NCI-H2171 treated with DMSO at 0.1 percent for 48 hours (cell line): Measurements from ENCODE around the gene SLC35B1.
"Not testable (repeated sequence)": the region's sequence is repeated elsewhere in the genome, so short reads cannot be mapped to it uniquely, and the experiment has no call there.

ENCODE experiments used
- DNase-seq: peaks from one replicate; lab custom pipeline; 2025; lab: John Stamatoyannopoulos, UW

Gene SLC35B1

DNA sequence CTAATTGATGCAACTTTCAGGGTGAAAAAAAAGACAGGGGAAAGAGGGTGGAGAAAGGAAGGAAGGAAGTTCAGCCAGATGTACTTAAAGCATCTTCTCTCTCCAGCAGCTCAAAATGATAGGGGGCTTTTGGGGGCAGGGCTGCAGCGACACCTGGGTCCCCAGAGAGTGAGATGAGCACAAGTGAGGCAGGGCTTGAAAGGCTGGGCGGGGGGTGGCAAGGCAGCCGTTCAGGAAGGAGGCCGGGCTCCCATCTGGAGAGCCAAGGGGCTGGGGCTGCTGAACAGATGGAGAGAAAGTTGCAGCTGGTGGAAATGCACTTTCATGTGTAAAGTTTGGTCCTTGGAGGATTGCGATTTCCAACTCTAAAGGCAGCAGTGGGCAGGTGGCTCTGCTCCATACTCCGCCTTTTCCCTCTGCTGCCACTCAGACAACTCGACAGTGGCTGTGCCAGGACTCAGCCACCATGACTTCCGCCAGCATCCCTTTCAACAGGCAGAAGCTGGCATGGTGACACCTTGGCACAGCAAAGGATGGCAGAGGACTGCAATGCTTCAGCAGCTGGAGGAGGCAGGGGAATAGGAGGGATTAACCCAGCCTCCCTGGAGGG lies 7.7 kb downstream of the SLC35B1 start:
- peak; percentile 97 for DNase-seq

DNA sequence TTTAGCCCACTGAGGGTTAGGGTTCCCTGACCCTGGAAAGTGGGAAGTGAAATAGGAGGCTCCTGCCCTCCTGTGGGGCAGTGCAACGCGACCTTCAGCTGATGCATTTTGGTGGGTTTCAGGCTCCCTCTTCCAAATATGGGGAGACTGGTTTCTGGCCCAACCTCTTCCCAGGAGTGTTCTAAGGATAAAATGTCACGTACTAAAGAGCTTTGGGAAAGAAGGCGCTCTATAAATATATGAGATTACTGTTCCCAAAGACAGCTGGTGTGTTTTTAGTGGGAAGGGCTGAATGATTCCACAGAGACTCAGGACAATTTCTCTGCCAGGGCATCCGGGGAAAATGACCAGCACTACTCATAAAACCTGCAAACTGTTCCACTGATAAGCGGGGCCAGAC lies 9.8 kb downstream of the SLC35B1 start:
- no peak for DNase-seq

DNA sequence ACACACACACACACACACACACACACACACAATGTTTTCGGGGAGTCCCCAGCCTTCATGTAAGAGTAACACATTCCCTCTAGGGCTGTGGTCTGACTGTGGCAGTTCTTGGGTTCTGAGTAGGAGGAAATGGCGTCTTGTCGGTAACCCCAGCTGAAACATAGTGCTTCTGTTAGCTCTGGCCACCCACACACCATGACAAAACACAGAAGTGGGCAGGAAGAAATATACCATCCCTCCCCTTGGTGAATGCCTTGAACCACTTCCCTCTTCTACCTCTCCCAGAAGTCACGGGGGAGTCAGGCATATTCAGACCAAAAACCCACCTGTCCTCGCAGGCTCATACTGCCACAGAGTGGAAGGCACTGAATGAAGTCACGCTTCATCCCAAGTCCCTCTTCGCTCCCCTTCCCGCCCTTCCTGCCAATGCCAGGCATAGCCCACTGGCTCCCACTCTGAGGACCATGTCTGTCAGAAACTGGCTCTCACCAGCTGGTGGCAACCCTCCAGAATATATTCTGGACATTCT lies 11.5 kb downstream of the SLC35B1 start:
- DNase-seq: no peak

DNA sequence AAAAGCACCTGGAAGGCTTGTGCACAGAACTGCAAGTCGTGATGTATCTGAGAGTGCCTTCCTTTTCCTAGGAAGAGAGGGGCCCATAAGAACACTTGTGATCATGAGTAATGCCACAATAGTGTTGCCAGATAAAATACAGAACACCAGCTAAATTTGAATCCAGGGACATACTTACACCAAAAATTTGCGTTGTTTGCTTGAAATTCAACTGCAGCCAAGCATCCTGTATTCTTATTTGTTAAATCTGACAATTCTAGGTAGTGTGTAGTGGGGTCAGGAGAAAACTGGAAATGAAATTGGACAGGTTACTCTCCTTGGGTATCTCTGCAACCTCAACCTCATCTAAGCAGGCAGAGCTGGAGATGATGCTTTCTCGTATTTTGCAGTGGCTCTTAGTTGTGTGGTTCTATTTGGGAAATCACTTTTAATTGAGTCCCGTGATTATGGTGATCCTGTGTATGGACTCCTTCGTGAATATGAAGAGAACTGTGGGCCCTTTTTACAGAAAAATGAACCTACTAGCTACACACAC lies 12.0 kb downstream of the SLC35B1 start:
- DNase-seq: no peak

DNA sequence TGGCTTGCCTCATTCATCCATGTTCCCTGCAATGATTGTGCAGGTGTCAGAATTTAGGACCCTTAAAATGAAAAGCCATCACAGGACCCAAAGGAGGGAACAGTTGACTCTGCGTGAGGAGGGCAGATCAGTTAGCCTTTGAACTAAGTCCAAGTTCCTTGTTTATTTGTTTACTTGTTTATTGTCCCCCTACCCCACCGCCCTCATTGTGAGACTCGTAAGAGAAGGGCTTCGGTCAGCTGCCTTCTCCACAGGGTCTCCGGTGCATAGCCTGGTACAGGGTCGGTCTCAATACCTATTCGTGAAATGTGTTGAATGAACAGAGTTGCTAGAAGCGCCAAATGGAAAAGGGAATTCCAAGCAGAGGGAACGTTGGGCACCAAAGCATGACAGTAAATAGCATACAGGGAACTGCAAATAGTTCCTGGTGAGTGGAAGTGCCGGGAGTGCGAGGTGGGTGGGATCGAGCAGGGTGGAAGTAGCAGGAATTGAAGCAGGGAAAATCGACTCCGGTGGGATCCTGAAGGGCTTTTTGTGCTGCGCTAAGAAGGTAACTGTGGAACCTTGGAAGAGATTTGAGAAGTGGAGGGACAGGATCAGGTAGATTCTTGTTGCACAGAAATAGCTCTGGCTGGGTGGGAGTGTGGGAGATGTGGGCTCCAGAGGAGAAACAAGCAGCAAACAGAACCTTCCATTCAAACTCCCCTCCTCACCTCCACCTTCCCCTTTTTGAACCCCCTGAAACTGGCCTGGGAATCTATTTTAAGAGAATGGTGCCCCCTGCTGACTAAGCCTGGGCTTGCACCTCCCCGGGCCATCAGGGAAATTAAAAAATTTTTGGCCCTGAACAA lies 12.7 kb downstream of the SLC35B1 start:
- peak; percentile 55 for DNase-seq

DNA sequence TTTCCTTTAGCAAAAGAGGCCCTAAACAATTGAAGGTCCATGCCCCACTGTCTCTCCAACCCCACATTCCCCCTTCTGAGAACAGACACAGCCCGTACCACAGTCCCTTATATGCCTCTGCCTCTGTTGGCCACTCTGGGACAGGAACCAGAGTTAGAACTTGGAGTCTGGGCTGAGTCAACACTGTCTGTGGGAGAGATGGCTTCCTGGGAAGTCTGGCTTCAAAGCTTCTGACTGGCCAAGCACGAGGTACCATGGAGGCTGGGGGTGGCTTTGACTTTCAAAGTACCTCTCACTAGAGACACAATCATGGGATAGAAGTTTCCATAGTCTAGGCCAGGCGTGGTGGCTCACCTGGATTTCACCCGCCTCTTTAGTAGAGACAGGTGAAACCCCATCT lies 15.0 kb downstream of the SLC35B1 start:
- DNase-seq: no peak

DNA sequence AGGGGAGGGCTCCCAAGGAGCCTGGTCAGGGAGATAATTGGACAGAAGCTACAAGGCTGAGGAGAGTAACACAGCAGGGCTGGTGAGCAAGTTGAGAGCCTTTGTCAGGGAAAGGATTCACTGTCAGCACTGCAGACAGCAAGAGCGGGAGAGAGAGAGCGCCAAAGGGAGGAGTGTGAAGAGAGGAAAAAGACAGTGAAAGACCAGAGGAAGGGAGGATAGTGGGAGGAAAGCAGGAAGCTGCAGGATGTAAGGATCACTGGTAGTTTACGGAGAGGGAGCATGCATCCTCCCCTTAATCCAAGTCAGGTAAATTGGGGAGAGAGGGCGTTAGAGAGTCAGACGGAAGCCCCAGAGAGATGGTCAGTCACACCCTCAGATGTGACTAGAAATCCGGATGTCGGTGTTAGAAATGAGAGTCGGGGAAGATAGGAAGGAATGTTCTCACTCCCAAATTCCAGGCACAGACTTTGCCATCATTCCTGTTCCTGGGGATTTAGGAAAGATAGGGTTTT lies 16.0 kb downstream of the SLC35B1 start:
- no peak for DNase-seq

DNA sequence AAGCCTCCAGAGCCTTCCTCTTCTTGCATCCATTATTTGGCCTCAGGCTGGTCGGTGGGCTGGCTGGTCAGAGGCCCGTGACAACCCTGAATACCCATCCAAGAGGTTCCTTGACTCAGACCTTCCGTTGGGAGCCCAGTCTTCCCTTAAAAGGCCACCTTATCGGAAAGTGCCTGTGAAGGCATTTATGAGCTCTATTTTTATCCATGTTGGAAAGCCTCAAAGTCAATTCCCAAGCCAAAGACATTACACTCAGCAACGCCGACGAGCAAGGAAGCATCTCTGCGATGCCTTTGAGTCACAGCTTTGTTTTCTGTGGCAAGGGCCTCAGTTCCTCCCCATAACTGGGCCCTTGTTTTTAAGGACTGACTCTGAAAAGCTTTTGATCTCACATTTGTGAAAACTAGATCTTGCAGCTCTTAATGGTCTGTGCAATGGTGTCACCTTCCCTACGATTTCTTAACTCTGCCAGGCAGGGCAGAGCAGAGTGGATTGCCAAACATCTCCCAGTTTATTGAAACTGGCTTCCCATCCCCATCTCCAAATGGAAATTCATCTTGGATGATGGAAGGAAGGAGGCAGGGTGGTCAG lies 16.6 kb downstream of the SLC35B1 start:
- no peak for DNase-seq

DNA sequence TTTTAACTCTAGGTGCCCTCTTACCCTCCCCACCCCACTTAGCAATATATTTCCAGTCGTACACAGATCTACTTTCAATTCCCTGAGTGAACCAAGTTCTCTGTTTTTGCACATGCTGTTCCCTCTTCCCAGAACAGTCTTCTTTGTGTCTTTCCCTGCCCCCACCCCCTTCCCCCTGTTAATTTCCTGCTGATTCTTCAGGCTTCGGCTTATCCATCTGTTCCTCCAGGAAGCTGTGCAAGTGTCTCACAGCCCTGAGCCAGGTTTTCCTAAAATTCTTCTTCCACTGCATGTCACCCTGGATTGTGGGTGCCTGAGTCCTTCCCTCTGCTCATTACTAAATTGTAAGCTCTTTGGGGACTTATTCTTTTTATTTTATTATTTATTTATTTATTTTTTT lies 17.5 kb downstream of the SLC35B1 start:
- peak; percentile 24 for DNase-seq

DNA sequence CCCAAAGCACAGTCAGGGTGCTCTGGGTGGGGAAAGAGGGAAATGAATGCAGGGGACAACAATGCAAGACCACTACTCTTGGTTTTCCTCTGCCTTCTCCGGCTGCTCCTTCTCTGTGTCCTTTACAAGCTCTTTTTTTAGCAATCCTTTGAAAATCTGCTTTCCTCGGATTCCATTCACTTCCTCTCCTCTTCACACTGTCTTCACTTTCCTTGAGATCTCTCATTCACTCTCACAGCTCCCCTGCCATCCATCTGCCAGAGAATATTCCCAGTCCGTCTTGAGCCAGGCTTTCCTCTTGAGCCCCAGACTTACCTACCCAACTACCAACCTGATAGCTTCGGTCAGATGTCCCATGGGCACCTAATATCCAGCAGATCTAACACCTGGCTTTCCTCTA lies 18.9 kb downstream of the SLC35B1 start:
- DNase-seq: no peak

DNA sequence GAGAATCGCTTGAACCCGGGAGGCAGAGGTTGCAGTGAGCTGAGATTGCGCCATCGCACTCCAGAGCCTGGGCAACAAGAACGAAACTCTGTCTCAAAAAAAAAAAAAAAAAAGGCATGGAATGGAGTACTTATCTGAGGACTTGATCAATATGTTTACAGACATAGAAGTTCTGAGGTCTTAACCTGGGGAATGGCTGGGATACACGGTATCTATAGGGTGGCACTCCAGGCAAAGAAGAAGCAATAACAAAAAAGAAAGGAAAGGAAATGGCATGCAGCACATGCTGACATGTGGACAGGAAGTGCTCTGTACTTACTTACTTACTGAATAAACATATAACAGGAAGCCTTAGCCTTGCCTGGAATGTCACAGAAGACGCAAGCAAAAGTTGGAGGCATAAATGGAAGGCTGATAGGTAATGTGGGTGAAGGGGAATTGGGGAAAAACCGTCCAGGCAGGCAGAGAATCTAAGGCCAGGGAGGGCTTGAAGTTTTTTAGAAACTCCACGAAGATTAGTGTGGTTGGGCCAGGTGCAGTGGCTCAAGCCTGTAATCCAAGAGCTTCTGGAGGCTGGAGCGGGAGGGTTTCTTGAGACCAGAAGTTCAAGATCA lies 19.8 kb downstream of the SLC35B1 start:
- DNase-seq: no peak

DNA sequence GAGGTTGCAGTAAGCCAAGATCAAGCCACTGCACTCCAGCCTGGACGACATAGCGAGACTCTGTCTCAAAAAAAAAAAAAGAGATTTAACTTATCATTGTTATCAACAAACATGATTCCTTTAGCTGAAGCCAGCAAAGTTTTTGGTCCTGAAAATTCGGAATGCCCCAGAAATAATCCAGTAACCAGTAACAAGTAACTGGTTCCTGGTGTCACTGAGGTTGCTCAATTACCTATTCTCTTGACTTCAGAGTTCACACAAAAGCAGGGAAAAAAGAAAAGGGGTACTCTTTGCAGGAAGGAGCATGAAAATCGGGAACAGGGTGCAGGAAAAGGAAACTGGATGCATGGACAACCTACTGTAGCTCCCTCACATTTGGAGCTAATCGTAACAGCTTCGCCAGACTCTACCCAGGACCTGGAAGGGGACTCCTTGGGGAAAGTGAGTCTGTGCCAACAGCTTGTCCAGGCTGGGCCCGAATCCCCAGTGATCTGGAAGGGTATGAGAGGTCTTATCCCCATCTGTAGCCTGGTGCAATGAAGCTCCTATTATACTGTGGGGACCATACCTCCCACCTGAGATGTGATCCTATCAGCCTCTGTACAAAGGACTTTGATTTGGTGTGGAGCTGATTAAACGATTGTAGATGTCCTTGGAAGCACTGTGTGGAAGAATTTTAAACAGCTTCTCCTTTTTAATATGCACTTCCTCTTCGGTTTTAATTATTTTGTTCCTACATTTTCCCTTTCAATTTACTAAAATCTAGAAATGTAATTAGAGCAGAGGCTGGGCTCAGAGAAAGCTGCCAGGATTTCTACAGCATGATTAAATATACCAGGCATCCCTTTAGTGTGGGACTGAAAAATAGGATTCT lies 26.4 kb downstream of the SLC35B1 start:
- DNase-seq: peak; percentile 81

DNA sequence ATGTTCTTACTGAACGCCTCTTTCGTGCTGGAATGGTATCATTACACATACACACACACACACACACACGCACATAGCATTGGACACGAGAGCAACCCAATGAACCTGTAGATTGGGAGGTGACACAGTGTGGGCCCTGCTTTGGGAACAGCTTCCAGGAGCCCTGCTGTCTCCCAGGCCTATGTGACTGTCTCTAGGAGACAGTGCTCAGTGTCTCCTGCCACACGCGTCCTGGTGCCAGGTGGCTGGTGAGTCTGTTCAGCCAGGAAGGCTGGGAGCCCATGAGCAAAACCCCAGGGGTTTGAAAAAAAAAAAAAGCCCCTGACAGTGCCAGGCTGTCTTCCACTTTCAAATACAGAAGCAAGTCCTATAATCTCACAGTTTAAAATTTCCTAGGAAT lies 27.4 kb downstream of the SLC35B1 start:
- peak; percentile 96 for DNase-seq

DNA sequence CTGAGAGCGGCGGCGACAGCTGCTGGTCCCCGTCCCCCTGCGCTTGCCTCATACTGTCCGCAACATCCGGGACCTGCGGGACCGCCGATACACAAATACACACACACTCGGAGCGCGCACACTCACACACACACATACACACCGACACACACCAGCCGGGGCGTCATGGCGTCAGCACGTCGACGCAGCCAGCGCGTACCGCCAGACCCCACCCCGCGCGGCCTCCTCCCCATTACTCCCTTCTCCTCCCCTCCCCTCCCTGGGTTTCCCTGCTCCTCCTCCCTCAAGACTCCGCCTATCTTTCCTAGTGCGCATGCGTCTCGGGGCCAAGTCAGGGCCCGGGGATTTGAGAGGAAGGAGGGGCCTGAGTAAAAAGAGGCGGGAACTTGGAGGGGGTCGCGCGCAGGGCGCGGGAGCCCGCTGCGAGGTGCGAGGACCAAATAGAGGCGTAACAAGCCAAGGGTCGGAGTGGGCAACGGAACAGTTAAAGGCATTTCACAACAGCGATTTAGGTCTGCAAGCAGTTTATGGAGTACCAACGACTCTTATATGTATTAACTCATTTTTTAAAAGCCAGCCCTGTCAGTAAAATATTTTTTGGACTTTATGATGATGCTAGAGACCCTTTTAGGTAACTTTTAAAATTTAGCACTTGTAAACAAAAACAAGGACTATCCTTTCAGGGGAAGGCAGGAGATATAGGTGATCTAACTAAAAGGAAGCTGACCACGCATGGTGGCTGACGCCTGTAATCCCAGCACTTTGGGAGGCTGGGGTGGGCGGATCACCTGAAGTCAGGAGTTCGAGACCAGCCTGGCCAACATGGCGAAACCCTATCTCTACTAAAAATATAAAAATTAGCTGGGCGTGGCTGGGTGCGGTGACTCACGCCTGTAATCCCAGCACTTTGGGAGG lies 29.6 kb downstream of the SLC35B1 start, which contains the start of gene SPOP:
TSS of gene SPOP (minus strand) at position 165 of the 915 bp plus-strand sequence. CDS start 55,287 bp downstream, outside the sequence.
- DNase-seq: peak; percentile 99

DNA sequence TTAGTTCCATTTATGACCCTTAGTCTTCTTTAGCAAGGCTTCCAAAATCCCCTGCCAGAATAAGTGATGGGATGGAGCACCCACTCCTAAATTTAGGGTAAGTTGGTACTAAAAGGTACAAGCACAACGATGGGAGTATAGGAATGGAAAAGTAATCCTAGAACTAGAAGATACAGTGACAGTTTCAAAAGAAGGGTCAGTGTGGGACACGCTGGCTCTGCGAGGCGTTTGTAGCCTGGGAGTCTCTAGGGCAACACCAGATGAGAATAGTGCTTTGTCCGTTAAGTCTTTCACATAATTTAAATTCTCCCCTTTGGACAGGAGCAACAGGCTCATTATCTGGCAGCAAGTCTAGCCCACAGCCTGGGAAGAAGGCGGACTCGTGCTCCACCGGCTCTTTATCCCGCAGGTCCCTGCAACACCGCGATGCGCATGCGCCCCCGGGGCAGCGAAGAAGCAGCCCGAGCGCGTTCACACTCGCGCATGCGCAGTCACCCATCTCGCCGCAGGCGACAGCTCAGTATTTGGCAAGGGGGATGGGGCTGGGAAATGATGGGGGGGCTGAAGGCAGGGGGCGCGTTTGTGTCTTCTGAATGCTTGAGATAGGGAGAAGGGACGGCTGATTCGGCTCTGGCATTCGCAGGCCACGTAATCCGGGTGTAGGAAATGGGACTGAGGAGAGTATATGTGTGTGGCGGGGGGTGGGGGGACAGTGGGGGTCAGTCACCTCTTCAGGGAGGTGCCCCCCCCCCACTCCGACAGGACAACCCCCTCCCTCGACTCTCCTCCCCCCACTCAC lies 30.4 kb downstream of the SLC35B1 start:
- DNase-seq: peak; percentile 92

DNA sequence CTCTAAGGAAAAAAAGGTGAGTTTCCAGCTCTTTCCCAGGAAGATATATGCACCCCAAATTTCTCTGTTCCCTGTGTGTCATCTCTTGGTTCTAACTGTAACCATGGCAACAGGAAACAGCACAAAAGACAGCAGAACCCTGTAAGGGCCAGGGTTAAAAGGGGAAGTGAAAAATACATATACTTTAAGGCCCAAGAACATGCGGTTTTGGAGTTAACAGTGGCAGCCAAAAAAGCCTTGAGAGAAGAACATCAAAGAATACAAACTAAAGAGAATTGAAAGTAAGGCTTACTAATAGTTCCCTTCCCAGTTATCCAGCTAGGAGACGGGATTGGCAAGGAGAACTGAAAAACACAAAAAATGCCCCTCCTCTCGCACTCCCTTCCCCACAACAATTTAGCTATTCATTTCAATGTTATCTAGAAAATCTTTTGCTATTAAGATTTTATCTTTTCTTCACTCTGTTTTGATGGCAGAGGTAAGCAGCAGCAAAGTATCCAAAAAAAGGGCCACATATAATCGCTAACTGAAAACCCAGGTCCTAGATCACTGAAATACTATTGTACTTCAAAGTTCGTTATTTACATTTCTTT lies 31.4 kb downstream of the SLC35B1 start:
- no peak for DNase-seq

DNA sequence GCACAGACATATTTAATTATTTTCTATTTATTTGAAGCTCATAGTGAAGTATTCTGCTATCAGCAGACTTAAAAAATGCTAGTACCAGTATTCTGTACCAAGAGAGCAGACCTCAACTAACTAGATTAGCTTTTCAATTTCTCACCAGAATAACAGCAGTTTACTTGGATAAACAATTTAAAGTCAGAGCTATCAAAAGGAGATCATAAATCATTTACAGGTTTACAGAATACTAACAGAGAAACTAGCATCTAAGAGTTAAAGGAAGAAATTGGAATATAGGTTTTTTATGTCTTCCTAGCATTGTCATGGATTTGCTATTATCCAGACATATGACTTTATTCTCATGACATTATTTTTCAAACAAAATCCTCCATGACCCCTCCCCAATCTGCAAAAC lies 33.3 kb downstream of the SLC35B1 start:
- no peak for DNase-seq

DNA sequence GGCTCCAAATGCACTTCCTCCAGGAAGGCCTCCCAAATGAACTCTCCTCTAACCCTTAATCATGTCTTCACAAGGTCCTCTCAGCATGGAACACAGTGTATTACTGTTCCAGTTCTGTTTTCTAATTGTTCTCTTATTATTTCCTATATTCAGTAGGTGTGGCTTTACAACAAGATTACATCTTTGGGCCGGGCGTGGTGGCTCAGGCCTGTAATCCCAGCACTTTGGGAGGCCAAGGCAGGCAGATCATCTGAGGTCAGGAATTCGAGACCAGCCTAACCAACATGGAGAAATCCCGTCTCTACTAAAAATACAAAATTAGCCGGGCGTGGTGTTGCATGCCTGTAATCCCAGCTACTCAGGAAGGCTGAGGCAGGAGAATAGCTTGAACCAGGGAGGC lies 34.1 kb downstream of the SLC35B1 start:
- not testable (repeated sequence) for DNase-seq

DNA sequence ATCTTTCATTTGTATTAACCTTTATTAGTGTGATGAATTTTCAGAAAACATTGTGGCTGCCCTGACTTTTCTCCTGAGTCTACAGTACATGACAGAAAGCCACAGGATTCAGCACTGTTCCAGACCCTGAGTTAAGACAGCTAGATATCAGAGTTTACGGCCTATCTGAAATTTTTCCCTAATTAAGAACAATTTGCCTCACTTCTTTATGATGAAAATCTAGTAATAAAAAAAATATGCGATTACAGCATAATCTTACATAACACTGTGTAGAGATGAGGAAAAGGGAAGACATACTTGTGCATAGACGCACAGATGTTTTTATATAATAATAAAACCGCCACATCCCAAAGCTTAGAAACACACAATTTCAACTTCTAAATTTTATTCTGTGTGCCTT lies 37.1 kb downstream of the SLC35B1 start:
- DNase-seq: no peak
